Right atrium auricular region (tissue), 2 donors: ENCODE results near the gene MYOF. TPM values are rescaled to one million over a fixed set of nuclear protein-coding genes. Genes with fewer than 3 reads are reported as not detected.

Source experiments
- DNase-seq: peaks from one replicate; pipeline ENCODE4 v3.0.0-alpha.2; 2019; ENCODE audit warnings: low spot score
- H3K27ac ChIP-seq, 2 donors: fragments of 200-600 bp; sonication (generic); 1 replicate in 1 of 2; 2 replicates in 1 of 2; pipeline ENCODE4 v1.5.1; 2016 to 2019
- H3K27me3 ChIP-seq, 2 donors: fragments of 200-600 bp; sonication (generic); one replicate each; pipeline versions ENCODE4 v1.5.1 to v1.6.0; 2017 to 2019
- H3K36me3 ChIP-seq: fragments of 200-600 bp; sonication (generic); one replicate; pipeline ENCODE4 v1.5.1; 2016
- H3K4me1 ChIP-seq, 2 donors: fragments of 200-600 bp; sonication (generic); one replicate each; pipeline versions ENCODE4 v1.5.1 to v1.6.0; 2017 to 2019
- H3K4me3 ChIP-seq, 2 donors: fragments of 200-600 bp; sonication (generic); 1 replicate in 1 of 2; 2 replicates in 1 of 2; pipeline ENCODE4 v1.5.1; 2017 to 2019; ENCODE audit warnings: mild to moderate bottlenecking in 1 of 2, moderate library complexity in 1 of 2
- H3K9me3 ChIP-seq, 2 donors: fragments of 200-600 bp; sonication (generic); one replicate each; pipeline ENCODE4 v1.5.1; 2019
- total RNA-seq, 2 donors: library from RNA; depleted of rRNA; stranded (reverse); fragments of >200 nt; gene quantifications; one replicate each; pipeline ENCODE4 v1.1.0, GENCODE V29; 2016
- TF ChIP-seq, protein P1 (sequence below), 2 donors: fragments of 200-600 bp; sonication (generic); IDR thresholded peaks; one replicate each; pipeline ENCODE4 v1.5.1; 2019; ENCODE audit warnings: antibody characterized with exemption in 2 of 2

Gene MYOF
- total RNA-seq, 2 donors from 2014 or later = 13.4 to 14.1 TPM

DNA sequence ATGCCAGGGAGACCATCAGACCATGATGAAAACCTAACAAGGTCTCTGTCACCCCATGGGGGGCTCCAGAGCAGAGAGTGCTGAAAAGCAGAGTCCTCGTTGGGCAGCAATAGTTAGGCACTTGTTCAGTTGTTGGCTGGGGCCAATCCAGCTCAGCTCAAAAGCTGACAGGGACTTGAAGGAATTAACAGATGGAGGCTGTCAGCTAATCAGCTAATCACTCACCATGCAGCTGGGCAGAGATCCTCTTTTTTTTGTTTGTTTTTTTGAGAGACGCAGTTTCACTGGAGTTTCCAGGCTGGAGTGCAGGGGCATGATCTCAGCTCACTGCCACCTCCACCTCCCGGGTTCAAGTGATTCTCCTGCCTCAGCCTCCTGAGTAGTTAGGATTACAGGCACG is 32.4 kb upstream of the MYOF start:
- no peaks in the 10 kb centered on the region for H3K9me3 ChIP-seq
- H3K36me3 ChIP-seq = no peaks in the 10 kb centered on the region
- no peaks in the 10 kb centered on the region for H3K27me3 ChIP-seq
- H3K4me3 ChIP-seq = no peak overlapping the region
- TF ChIP-seq, protein P1, sequence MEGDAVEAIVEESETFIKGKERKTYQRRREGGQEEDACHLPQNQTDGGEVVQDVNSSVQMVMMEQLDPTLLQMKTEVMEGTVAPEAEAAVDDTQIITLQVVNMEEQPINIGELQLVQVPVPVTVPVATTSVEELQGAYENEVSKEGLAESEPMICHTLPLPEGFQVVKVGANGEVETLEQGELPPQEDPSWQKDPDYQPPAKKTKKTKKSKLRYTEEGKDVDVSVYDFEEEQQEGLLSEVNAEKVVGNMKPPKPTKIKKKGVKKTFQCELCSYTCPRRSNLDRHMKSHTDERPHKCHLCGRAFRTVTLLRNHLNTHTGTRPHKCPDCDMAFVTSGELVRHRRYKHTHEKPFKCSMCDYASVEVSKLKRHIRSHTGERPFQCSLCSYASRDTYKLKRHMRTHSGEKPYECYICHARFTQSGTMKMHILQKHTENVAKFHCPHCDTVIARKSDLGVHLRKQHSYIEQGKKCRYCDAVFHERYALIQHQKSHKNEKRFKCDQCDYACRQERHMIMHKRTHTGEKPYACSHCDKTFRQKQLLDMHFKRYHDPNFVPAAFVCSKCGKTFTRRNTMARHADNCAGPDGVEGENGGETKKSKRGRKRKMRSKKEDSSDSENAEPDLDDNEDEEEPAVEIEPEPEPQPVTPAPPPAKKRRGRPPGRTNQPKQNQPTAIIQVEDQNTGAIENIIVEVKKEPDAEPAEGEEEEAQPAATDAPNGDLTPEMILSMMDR (IDR thresholded peaks at IDR 0.05) = no peak
- H3K27ac ChIP-seq = peak overlapping the region; percentile 0 to 66
- no peak for DNase-seq
- H3K4me1 ChIP-seq = peaks cover 0 to 4% of the 10 kb centered on the region in 2 donors

DNA sequence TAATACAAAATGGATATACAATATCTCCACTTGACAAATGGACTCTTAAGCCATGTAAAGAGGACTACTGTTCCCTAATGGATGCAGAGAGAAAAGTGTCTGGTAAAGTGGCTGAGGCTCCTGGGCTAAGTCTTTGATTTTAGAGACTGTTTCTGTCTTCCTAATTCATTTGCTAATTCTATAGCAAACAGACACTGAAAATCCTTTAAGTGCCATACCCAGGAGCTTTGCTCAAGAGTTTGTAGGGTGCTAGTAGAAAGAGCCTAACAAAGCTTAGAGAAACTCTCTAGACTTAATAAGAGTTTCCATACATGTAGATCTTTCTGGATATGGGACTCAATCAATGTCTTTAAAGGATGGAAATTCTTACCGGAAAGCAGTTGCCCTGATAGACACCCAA is 31.0 kb upstream of the MYOF start:
- DNase-seq = no peak
- H3K27me3 ChIP-seq = no peaks in the 10 kb centered on the region
- peaks cover 0 to 4% of the 10 kb centered on the region in 2 donors for H3K4me1 ChIP-seq
- no peak overlapping the region for H3K27ac ChIP-seq
- H3K4me3 ChIP-seq = no peak overlapping the region
- no peaks in the 10 kb centered on the region for H3K36me3 ChIP-seq
- TF ChIP-seq, protein P1 (IDR thresholded peaks at IDR 0.05) = no peak
- H3K9me3 ChIP-seq = no peaks in the 10 kb centered on the region

DNA sequence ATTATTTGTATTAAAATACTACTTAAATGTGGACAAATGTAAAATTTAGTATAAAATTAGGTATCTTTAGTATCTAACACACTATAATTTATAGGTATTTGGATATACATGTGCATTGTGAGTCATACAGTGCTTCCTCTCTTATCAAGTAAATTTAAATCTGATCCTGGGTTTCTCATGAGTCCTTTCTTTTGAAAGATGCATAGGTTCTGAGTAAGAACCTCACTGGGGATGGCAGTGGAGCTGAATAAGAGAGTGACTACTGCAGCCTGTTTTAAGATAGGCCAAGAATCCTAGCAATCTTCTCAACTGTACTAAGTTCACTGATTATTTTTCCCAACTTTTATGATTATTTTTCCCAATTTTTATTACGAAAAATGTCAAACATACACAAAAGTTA is 30.4 kb upstream of the MYOF start:
- no peaks in the 10 kb centered on the region for H3K36me3 ChIP-seq
- TF ChIP-seq, protein P1 (IDR thresholded peaks at IDR 0.05) = no peak
- H3K27ac ChIP-seq = no peak overlapping the region
- no peaks in the 10 kb centered on the region for H3K9me3 ChIP-seq
- H3K4me1 ChIP-seq = peaks cover 0 to 4% of the 10 kb centered on the region in 2 donors
- H3K4me3 ChIP-seq = no peak overlapping the region
- no peak for DNase-seq
- H3K27me3 ChIP-seq = no peaks in the 10 kb centered on the region

DNA sequence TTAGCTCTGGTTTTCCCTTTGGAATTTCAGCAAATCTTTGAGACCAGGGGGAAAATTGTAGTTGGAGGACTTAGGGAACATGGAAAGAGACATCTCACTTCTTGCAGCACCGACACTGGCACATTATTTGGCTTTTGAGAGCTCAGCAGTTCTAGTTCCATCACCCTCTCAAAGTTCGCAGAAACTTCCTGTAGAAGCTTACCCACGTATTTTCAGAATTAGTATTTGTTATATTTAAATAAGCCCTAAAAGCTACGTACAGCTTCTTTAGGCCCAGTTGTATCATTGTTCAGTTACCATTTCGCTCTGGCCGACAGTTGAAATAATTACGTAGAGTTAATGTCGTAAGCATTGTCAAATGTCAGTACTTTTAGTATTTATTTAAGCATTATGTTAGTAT is 27.7 kb upstream of the MYOF start:
- Histone ChIP-seq H3K27me3 (no peaks in the 10 kb centered on the region), H3K36me3 (no peaks in the 10 kb centered on the region), H3K4me3 (no peak overlapping the region), H3K9me3 (no peaks in the 10 kb centered on the region), H3K27ac (no peak overlapping the region), H3K4me1 (peaks cover 0 to 4% of the 10 kb centered on the region in 2 donors)
- no peak for DNase-seq
- TF ChIP-seq, protein P1 (IDR thresholded peaks at IDR 0.05) = no peak

DNA sequence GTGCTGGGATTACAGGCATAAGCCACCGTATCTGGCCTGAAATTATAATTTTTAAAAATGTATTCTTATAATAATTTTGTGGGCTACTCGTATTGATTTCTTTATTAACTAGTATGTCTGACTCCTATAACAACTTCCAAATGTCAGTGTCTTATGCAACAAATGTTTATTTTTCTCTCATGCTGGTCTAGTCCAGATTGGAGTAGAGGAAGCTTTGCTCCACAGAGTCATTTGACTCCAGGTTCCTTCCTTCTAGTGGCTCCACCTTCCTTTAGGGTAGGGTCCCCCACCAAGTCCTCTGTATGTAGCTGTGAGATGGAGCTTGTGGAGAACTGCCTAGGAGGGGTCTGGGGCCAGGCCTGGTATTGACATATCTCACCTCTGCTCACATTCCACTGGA is 22.9 kb upstream of the MYOF start:
- Histone ChIP-seq H3K4me3 (no peak overlapping the region), H3K36me3 (no peaks in the 10 kb centered on the region), H3K27me3 (no peaks in the 10 kb centered on the region), H3K9me3 (no peaks in the 10 kb centered on the region), H3K4me1 (no peaks in the 10 kb centered on the region), H3K27ac (no peak overlapping the region)
- DNase-seq = no peak
- TF ChIP-seq, protein P1 (IDR thresholded peaks at IDR 0.05) = no peak

DNA sequence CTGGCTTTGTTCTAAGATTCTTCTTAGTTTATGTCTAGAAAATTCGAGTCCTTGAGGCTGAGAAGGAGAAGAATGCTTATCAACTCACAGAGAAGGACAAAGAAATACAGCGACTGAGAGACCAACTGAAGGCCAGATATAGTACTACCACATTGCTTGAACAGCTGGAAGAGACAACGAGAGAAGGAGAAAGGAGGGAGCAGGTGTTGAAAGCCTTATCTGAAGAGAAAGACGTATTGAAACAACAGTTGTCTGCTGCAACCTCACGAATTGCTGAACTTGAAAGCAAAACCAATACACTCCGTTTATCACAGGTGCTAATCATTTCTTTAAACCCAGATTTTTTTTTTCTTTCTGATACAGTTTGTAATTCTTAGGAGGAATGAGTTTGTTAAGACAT is 20.9 kb upstream of the MYOF start:
- no peak for DNase-seq
- Histone ChIP-seq H3K27ac (no peak overlapping the region), H3K4me3 (no peak overlapping the region), H3K4me1 (no peaks in the 10 kb centered on the region), H3K9me3 (no peaks in the 10 kb centered on the region), H3K27me3 (no peaks in the 10 kb centered on the region), H3K36me3 (no peaks in the 10 kb centered on the region)
- TF ChIP-seq, protein P1 (IDR thresholded peaks at IDR 0.05) = no peak
